Psoas muscle (tissue), 8 donors: ENCODE measurements around the gene LPCAT3. TPM values are rescaled to one million over a fixed set of nuclear protein-coding genes. Genes with fewer than 3 reads are reported as not detected.

Experiments used
- ATAC-seq, 4 donors: fragments of 200-7000 bp; cut with Tn5 transposase; one replicate each; pipeline ENCODE4 v1.9.1; 2020; ENCODE audit warnings: moderate library complexity in 3 of 4, mild to moderate bottlenecking in 2 of 4
- DNase-seq, 2 donors: peaks; one replicate each; pipeline ENCODE4 v3.0.0-alpha.2; 2020
- H3K27ac ChIP-seq: fragments of 200-600 bp; one replicate; pipeline ENCODE4 v1.8.0; 2022
- H3K27me3 ChIP-seq, 3 donors: fragments of 200-600 bp in 1 of 3; one replicate each; pipeline versions ENCODE4 v1.6.1 to v1.8.0; 2013 to 2022; ENCODE audit warnings: low read length in 2 of 3, mild to moderate bottlenecking in 2 of 3, moderate library complexity in 1 of 3; ENCODE audit not compliant: insufficient read depth in 3 of 3
- H3K36me3 ChIP-seq, 2 donors: fragments of 200-600 bp in 1 of 2; one replicate each; pipeline versions ENCODE4 v1.6.1 to v1.8.0; 2013 to 2022; ENCODE audit warnings: low read depth in 1 of 2, mild to moderate bottlenecking in 1 of 2, moderate library complexity in 1 of 2; ENCODE audit not compliant: insufficient read depth in 1 of 2
- H3K4me1 ChIP-seq: fragments of 200-600 bp; one replicate; pipeline ENCODE4 v1.8.0; 2022
- H3K4me3 ChIP-seq: fragments of 200-600 bp; one replicate; pipeline ENCODE4 v1.8.0; 2022; ENCODE audit warnings: mild to moderate bottlenecking
- H3K9me3 ChIP-seq: fragments of 200-600 bp; one replicate; pipeline ENCODE4 v1.8.0; 2022
- CTCF ChIP-seq: fragments of 200-600 bp; IDR thresholded peaks from one replicate; pipeline ENCODE4 v1.8.0; 2022; ENCODE audit warnings: antibody characterized with exemption
- WGBS, 3 donors: extraction: QIAGEN DNeasy Blood & Tissue Kit; methylation state at CpG; one replicate each; pipeline versions ENCODE4 v1.1.6 to v1.1.7; 2013; 5-methylcytosine and 5-hydroxymethylcytosine counted together
- intact Hi-C, 2 donors: fragments of 100-400 bp; cut with DNase I; formaldehyde crosslinking; loops; one replicate each; pipeline versions ENCODE4 v1.11.0 to v1.14.2; 2022
- polyA plus RNA-seq, 3 donors: library from polyadenylated mRNA; stranded (reverse); fragments of 200-250 nt; gene quantifications; one replicate each; pipeline ENCODE4 v1.2.3, GENCODE V29; 2013
- total RNA-seq, 4 donors: library from RNA; stranded (reverse); fragmentation: NEBNext Ultra II Directional in 2 of 4; extraction: Animal tissue kit (Norgen Biotek cat#: 25700) in 2 of 4; gene quantifications; one replicate each; pipeline versions ENCODE4 v1.2.1 to v1.2.4, GENCODE V29; 2021 to 2023
- donor health status: healthy with polysubstance abuse.
- donor health status: DM: no; HTN: no; CAD: no; lungs with moderate emphysema.
- donor health status: Bipolar disorder and iron deficiency.
- donor health status: healthy.
- donor health status: DM: yes; HTN: yes; CAD: no.
- donor health status: DM: no; HTN: no; CAD: no.
- donor health status: DM: no; HTN: no; CAD: no.
- donor health status: DM: yes; HTN: yes; CAD: no.

The LPCAT3 gene
- total and polyA plus RNA-seq, 7 donors: 13.9 to 56.5 (median 26.2) TPM

- no peaks in the 10 kb centered on the region for H3K9me3 ChIP-seq
- no peak overlapping the region for H3K4me3 ChIP-seq
- TF ChIP-seq CTCF: no peak
- ATAC-seq (no peak), DNase-seq (no peak)
- peaks cover 36 to 100% of the 10 kb centered on the region in 2 donors for H3K36me3 ChIP-seq
- H3K4me1 ChIP-seq: no peaks in the 10 kb centered on the region
- no peaks in the 10 kb centered on the region for H3K27me3 ChIP-seq
- intact Hi-C loops: no loop called here
- peak overlapping the region; percentile 43 for H3K27ac ChIP-seq
- 51 to 76% (median 61%) methylated on average over 6 of the region's 6 CpGs for WGBS, 3 donors
Measured at GRCh38 chr12:6979021-6979420, 39.3 kb downstream of the LPCAT3 start.

GRCh38 chr12:6978611-6979011, 39.7 kb downstream of the LPCAT3 start:
- intact Hi-C loops: no loop called here
- WGBS, 3 donors: 73 to 88% (median 78%) methylated on average over 3 of the region's 3 CpGs
- Histone ChIP-seq H3K4me1 (no peaks in the 10 kb centered on the region), H3K27ac (peak overlapping the region; percentile 43), H3K9me3 (no peaks in the 10 kb centered on the region), H3K27me3 (no peaks in the 10 kb centered on the region), H3K4me3 (no peak overlapping the region), H3K36me3 (peaks cover 36 to 98% of the 10 kb centered on the region in 2 donors)
- ATAC-seq: peak in 1 of 4 donors; percentile 22
- DNase-seq: no peak
- TF ChIP-seq CTCF: no peak

GRCh38 chr12:6978188-6978587, 40.1 kb downstream of the LPCAT3 start:
- Histone ChIP-seq H3K27me3 (no peaks in the 10 kb centered on the region), H3K36me3 (peaks cover 33 to 94% of the 10 kb centered on the region in 2 donors), H3K4me3 (no peak overlapping the region), H3K4me1 (peaks cover 2% of the 10 kb centered on the region), H3K27ac (peak overlapping the region; percentile 43), H3K9me3 (no peaks in the 10 kb centered on the region)
- TF ChIP-seq CTCF: no peak
- no peak for DNase-seq
- no peak for ATAC-seq
- WGBS, 3 donors: 76 to 80% (median 79%) methylated on average over 6 of the region's 6 CpGs
- intact Hi-C loops: no loop called here

- peaks cover 30 to 89% of the 10 kb centered on the region in 2 donors for H3K36me3 ChIP-seq
- WGBS, 3 donors: 60 to 70% (median 64%) methylated on average over 10 of the region's 10 CpGs
- no peak for TF ChIP-seq CTCF
- H3K27me3 ChIP-seq: no peaks in the 10 kb centered on the region
- DNase-seq (no peak), ATAC-seq (no peak)
- H3K4me3 ChIP-seq: no peak overlapping the region
- no peak overlapping the region for H3K27ac ChIP-seq
- H3K4me1 ChIP-seq: peaks cover 4% of the 10 kb centered on the region
- intact Hi-C loops: no loop called here
- no peaks in the 10 kb centered on the region for H3K9me3 ChIP-seq
Measured at GRCh38 chr12:6977653-6978052, 40.6 kb downstream of the LPCAT3 start.
